WERI-Rb-1 (cell line): ENCODE measurements around the gene SETD1A.

Experiments used
- DNase-seq: peaks from one replicate; pipeline ENCODE4 v3.0.0-alpha.2; 2020
- H3K27ac ChIP-seq: fragments of 250-450 bp; sonication (Bioruptor Pico); 2 replicates; pipeline ENCODE4 v1.5.1; 2020; ENCODE audit warnings: mild to moderate bottlenecking, moderate library complexity
- H3K27me3 ChIP-seq: fragments of 250-450 bp; sonication (Bioruptor Pico); 2 replicates; pipeline ENCODE4 v1.5.1; 2021; ENCODE audit warnings: mild to moderate bottlenecking, low read depth, moderate library complexity; ENCODE audit not compliant: insufficient read depth, severe bottlenecking
- H3K36me3 ChIP-seq: fragments of 250-450 bp; sonication (Bioruptor Pico); 2 replicates; pipeline ENCODE4 v1.5.1; 2020; ENCODE audit warnings: mild to moderate bottlenecking, moderate library complexity
- H3K4me3 ChIP-seq: 2 replicates; pipeline ENCODE4 v1.5.1; 2011; ENCODE audit warnings: low read depth, mild to moderate bottlenecking, control low read depth, low read length
- H3K9me3 ChIP-seq: fragments of 250-450 bp; sonication (Bioruptor Pico); 2 replicates; pipeline ENCODE4 v1.5.1; 2021; ENCODE audit warnings: mild to moderate bottlenecking, moderate library complexity; ENCODE audit not compliant: severe bottlenecking
- CTCF ChIP-seq: IDR thresholded peaks from 2 replicates; pipeline ENCODE4 v1.5.1; 2011; ENCODE audit warnings: low read depth, mild to moderate bottlenecking, control low read depth, inconsistent platforms, low read length

SETD1A gene

GRCh38 chr16:30926937-30927788, 30.4 kb upstream of the SETD1A start:
- Histone ChIP-seq H3K9me3 (no peaks in the 10 kb centered on the region), H3K36me3 (peaks cover 43% of the 10 kb centered on the region), H3K27ac (peak overlapping the region; percentile 64), H3K27me3 (no peaks in the 10 kb centered on the region), H3K4me3 (no peak overlapping the region)
- DNase-seq, result no peak
- no peak for TF ChIP-seq CTCF

DNA sequence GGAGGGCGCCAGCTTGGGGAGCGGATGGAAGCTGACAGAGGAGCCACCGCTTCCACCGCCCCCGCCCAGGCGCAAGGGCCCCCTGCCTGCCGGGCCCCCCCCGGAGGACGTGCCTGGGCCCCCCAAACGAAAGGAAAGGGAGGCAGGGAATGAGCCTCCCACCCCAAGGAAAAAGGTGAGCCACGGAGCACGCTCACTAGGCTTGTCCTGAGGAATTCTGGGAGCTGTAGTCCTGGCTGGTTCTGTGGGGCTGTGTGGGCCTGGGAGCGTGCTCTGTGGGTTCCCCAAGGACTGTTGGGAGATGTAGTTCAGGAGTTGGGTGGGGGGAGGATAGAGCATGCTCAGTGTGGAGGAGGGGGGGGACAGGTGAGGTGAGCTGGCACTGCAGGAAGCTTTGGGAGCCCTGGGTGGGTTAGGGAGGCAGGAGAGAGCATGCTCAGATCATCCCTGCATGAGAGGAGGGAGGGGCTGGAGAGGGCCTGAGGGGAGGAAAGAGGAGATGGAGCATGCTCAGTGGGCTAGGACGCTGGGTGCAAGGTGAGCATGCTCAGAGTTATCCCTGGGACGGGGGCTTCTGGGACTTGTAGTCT, 29.7 kb upstream of the SETD1A start:
- Histone ChIP-seq H3K9me3 (no peaks in the 10 kb centered on the region), H3K4me3 (no peak overlapping the region), H3K27me3 (no peaks in the 10 kb centered on the region), H3K27ac (peak overlapping the region; percentile 64), H3K36me3 (peaks cover 43% of the 10 kb centered on the region)
- DNase-seq, result peak; percentile 94
- no peak for TF ChIP-seq CTCF

- Histone ChIP-seq H3K36me3 (peaks cover 43% of the 10 kb centered on the region), H3K27me3 (no peaks in the 10 kb centered on the region), H3K9me3 (no peaks in the 10 kb centered on the region), H3K4me3 (no peak overlapping the region), H3K27ac (no peak overlapping the region)
- no peak for TF ChIP-seq CTCF
- DNase-seq, result no peak
Measured at GRCh38 chr16:30928390-30928789, 29.2 kb upstream of the SETD1A start.

DNA sequence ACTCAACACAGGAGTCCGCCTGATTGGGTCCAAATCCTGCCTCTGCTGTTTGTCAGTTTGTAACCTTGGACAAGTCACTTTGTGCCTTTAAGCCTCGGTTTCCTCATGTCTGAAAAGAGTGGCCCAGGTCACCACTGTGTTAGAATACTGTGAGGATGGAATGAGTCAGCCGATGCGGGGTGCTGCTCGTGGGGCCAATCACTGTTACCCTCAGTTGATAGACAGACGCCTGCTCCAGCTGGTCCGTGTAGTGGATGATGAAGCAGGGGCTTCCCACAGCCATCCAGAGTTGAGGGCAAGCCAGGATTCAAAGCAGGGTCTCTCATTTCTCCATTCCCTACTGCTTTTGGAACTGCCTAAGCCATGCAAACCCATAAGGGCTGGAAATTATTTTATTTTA, 28.4 kb upstream of the SETD1A start:
- no peak for DNase-seq
- no peak overlapping the region for H3K4me3 ChIP-seq
- no peak overlapping the region for H3K27ac ChIP-seq
- no peaks in the 10 kb centered on the region for H3K27me3 ChIP-seq
- peaks cover 43% of the 10 kb centered on the region for H3K36me3 ChIP-seq
- no peak for TF ChIP-seq CTCF
- H3K9me3 ChIP-seq, result no peaks in the 10 kb centered on the region

GRCh38 chr16:30930160-30930571, 27.4 kb upstream of the SETD1A start:
- Histone ChIP-seq H3K27ac (no peak overlapping the region), H3K27me3 (no peaks in the 10 kb centered on the region), H3K36me3 (peaks cover 43% of the 10 kb centered on the region), H3K4me3 (no peak overlapping the region), H3K9me3 (no peaks in the 10 kb centered on the region)
- DNase-seq, result no peak
- no peak for TF ChIP-seq CTCF
